Measurements from ENCODE around the gene MIER3.

MIER3 gene

GRCh38 chr5:56973473-56973872 lies 21.6 kb upstream of the MIER3 start:
- H2BK120ac ChIP-seq (ENCODE audit: low read depth, low read length), result no peak overlapping the region
- no peaks in the 10 kb centered on the region for H3K36me3 ChIP-seq (ENCODE audit: control insufficient read depth, insufficient read depth, low read length)
- no peak overlapping the region for H3K4ac ChIP-seq (ENCODE audit: low read depth, low read length)
- WGBS (ENCODE audit: extremely low coverage, insufficient coverage, low lambda C conversion rate), result no CpG with 5 or more reads among the region's 6 CpGs
- H3K4me2 ChIP-seq (ENCODE audit: low read length), result no peak overlapping the region
- no peak overlapping the region for H3K18ac ChIP-seq (ENCODE audit: low read length)
- H3K27me3 ChIP-seq (ENCODE audit: insufficient read depth, low read length, poor library complexity), result no peaks in the 10 kb centered on the region
- H4K8ac ChIP-seq (ENCODE audit: low read depth, low read length), result no peak overlapping the region
- H3K56ac ChIP-seq (ENCODE audit: low read length), result no peak overlapping the region
- H3K4me3 ChIP-seq (ENCODE audit: low read length), result no peak overlapping the region
- no peaks in the 10 kb centered on the region for H3K4me1 ChIP-seq (ENCODE audit: control insufficient read depth, low read depth, low read length)
- no peak for DNase-seq
- no peak overlapping the region for H4K5ac ChIP-seq (ENCODE audit: low read length)
- no peaks in the 10 kb centered on the region for H3K79me1 ChIP-seq (ENCODE audit: low read length)
- H2BK5ac ChIP-seq (ENCODE audit: low read length), result no peak overlapping the region
- no peak overlapping the region for H3K9ac ChIP-seq (ENCODE audit: low read length)
- H3K79me2 ChIP-seq (ENCODE audit: control insufficient read depth, insufficient read depth, low read length), result no peaks in the 10 kb centered on the region
- no peak overlapping the region for H2BK15ac ChIP-seq (replicated peaks; ENCODE audit: low read depth)
- no peak overlapping the region for H2AK5ac ChIP-seq (ENCODE audit: low read length)
- H3K27ac ChIP-seq (ENCODE audit: low read depth, low read length), result no peak overlapping the region
- no peak overlapping the region for H3K23ac ChIP-seq (ENCODE audit: low read length)

- Histone ChIP-seq H3K27me3 (ENCODE audit: insufficient read depth, low read length, poor library complexity) (no peaks in the 10 kb centered on the region), H3K36me3 (ENCODE audit: control insufficient read depth, insufficient read depth, low read length) (no peaks in the 10 kb centered on the region), H3K27ac (ENCODE audit: low read depth, low read length) (no peak overlapping the region), H3K4me2 (ENCODE audit: low read length) (no peak overlapping the region), H4K8ac (ENCODE audit: low read depth, low read length) (no peak overlapping the region), H3K56ac (ENCODE audit: low read length) (no peak overlapping the region), H2BK5ac (ENCODE audit: low read length) (no peak overlapping the region), H3K23ac (ENCODE audit: low read length) (no peak overlapping the region), H2BK15ac (replicated peaks; ENCODE audit: low read depth) (no peak overlapping the region), H4K5ac (ENCODE audit: low read length) (no peak overlapping the region), H3K79me2 (ENCODE audit: control insufficient read depth, insufficient read depth, low read length) (no peaks in the 10 kb centered on the region), H3K79me1 (ENCODE audit: low read length) (no peaks in the 10 kb centered on the region), H2AK5ac (ENCODE audit: low read length) (no peak overlapping the region), H3K18ac (ENCODE audit: low read length) (no peak overlapping the region), H3K4me1 (ENCODE audit: control insufficient read depth, low read depth, low read length) (no peaks in the 10 kb centered on the region), H3K9ac (ENCODE audit: low read length) (no peak overlapping the region), H2BK120ac (ENCODE audit: low read depth, low read length) (no peak overlapping the region), H3K4ac (ENCODE audit: low read depth, low read length) (no peak overlapping the region), H3K4me3 (ENCODE audit: low read length) (no peak overlapping the region)
- no CpG with 5 or more reads among the region's 3 CpGs for WGBS (ENCODE audit: extremely low coverage, insufficient coverage, low lambda C conversion rate)
- no peak for DNase-seq
These were observed 19.4 kb upstream of the MIER3 start for GRCh38 chr5:56971275-56971674.

- H4K8ac ChIP-seq (ENCODE audit: low read depth, low read length), result no peak overlapping the region
- no peak overlapping the region for H3K56ac ChIP-seq (ENCODE audit: low read length)
- no peak overlapping the region for H3K27ac ChIP-seq (ENCODE audit: low read depth, low read length)
- no peak overlapping the region for H3K23ac ChIP-seq (ENCODE audit: low read length)
- no peak overlapping the region for H3K9ac ChIP-seq (ENCODE audit: low read length)
- no peak for DNase-seq
- no peak overlapping the region for H3K4ac ChIP-seq (ENCODE audit: low read depth, low read length)
- H3K79me1 ChIP-seq (ENCODE audit: low read length), result no peaks in the 10 kb centered on the region
- H3K4me3 ChIP-seq (ENCODE audit: low read length), result no peak overlapping the region
- H4K5ac ChIP-seq (ENCODE audit: low read length), result no peak overlapping the region
- H3K79me2 ChIP-seq (ENCODE audit: control insufficient read depth, insufficient read depth, low read length), result no peaks in the 10 kb centered on the region
- H3K27me3 ChIP-seq (ENCODE audit: insufficient read depth, low read length, poor library complexity), result no peaks in the 10 kb centered on the region
- no peak overlapping the region for H3K18ac ChIP-seq (ENCODE audit: low read length)
- H2BK15ac ChIP-seq (replicated peaks; ENCODE audit: low read depth), result no peak overlapping the region
- H2BK5ac ChIP-seq (ENCODE audit: low read length), result no peak overlapping the region
- H3K36me3 ChIP-seq (ENCODE audit: control insufficient read depth, insufficient read depth, low read length), result no peaks in the 10 kb centered on the region
- WGBS (ENCODE audit: extremely low coverage, insufficient coverage, low lambda C conversion rate), result no CpG with 5 or more reads among the region's 2 CpGs
- H3K4me2 ChIP-seq (ENCODE audit: low read length), result no peak overlapping the region
- no peak overlapping the region for H2BK120ac ChIP-seq (ENCODE audit: low read depth, low read length)
- no peaks in the 10 kb centered on the region for H3K4me1 ChIP-seq (ENCODE audit: control insufficient read depth, low read depth, low read length)
- H2AK5ac ChIP-seq (ENCODE audit: low read length), result no peak overlapping the region
These were observed 12.2 kb upstream of the MIER3 start for GRCh38 chr5:56964173-56964572.

- Histone ChIP-seq H3K4me2 (ENCODE audit: low read length) (no peak overlapping the region), H2BK5ac (ENCODE audit: low read length) (no peak overlapping the region), H3K4me1 (ENCODE audit: control insufficient read depth, low read depth, low read length) (no peaks in the 10 kb centered on the region), H3K4me3 (ENCODE audit: low read length) (no peak overlapping the region), H4K5ac (ENCODE audit: low read length) (no peak overlapping the region), H2BK15ac (replicated peaks; ENCODE audit: low read depth) (no peak overlapping the region), H3K56ac (ENCODE audit: low read length) (no peak overlapping the region), H3K36me3 (ENCODE audit: control insufficient read depth, insufficient read depth, low read length) (no peaks in the 10 kb centered on the region), H2BK120ac (ENCODE audit: low read depth, low read length) (no peak overlapping the region), H3K9ac (ENCODE audit: low read length) (no peak overlapping the region), H2AK5ac (ENCODE audit: low read length) (no peak overlapping the region), H3K79me2 (ENCODE audit: control insufficient read depth, insufficient read depth, low read length) (no peaks in the 10 kb centered on the region), H3K4ac (ENCODE audit: low read depth, low read length) (no peak overlapping the region), H3K27ac (ENCODE audit: low read depth, low read length) (no peak overlapping the region), H3K18ac (ENCODE audit: low read length) (no peak overlapping the region), H3K23ac (ENCODE audit: low read length) (no peak overlapping the region), H3K27me3 (ENCODE audit: insufficient read depth, low read length, poor library complexity) (no peaks in the 10 kb centered on the region), H3K79me1 (ENCODE audit: low read length) (no peaks in the 10 kb centered on the region), H4K8ac (ENCODE audit: low read depth, low read length) (no peak overlapping the region)
- no CpG with 5 or more reads among the region's 5 CpGs for WGBS (ENCODE audit: extremely low coverage, insufficient coverage, low lambda C conversion rate)
- DNase-seq, result no peak
These were observed 11.3 kb upstream of the MIER3 start for GRCh38 chr5:56963246-56963645.

- no peak overlapping the region for H2BK120ac ChIP-seq (ENCODE audit: low read depth, low read length)
- no peaks in the 10 kb centered on the region for H3K27me3 ChIP-seq (ENCODE audit: insufficient read depth, low read length, poor library complexity)
- WGBS (ENCODE audit: extremely low coverage, insufficient coverage, low lambda C conversion rate), result no CpG with 5 or more reads among the region's 2 CpGs
These were observed 10.4 kb upstream of the MIER3 start for GRCh38 chr5:56962286-56962685.

GRCh38 chr5:56961746-56962145 lies 9.8 kb upstream of the MIER3 start:
- Histone ChIP-seq H3K9ac (ENCODE audit: low read length) (no peak overlapping the region), H3K18ac (ENCODE audit: low read length) (no peak overlapping the region), H2BK15ac (replicated peaks; ENCODE audit: low read depth) (no peak overlapping the region), H3K79me1 (ENCODE audit: low read length) (no peaks in the 10 kb centered on the region), H3K4me3 (ENCODE audit: low read length) (no peak overlapping the region), H2BK5ac (ENCODE audit: low read length) (no peak overlapping the region), H4K8ac (ENCODE audit: low read depth, low read length) (no peak overlapping the region), H3K4me1 (ENCODE audit: control insufficient read depth, low read depth, low read length) (no peaks in the 10 kb centered on the region), H3K4me2 (ENCODE audit: low read length) (no peak overlapping the region), H3K36me3 (ENCODE audit: control insufficient read depth, insufficient read depth, low read length) (no peaks in the 10 kb centered on the region), H3K56ac (ENCODE audit: low read length) (no peak overlapping the region), H3K27ac (ENCODE audit: low read depth, low read length) (no peak overlapping the region), H2BK120ac (ENCODE audit: low read depth, low read length) (no peak overlapping the region), H2AK5ac (ENCODE audit: low read length) (no peak overlapping the region), H3K27me3 (ENCODE audit: insufficient read depth, low read length, poor library complexity) (no peaks in the 10 kb centered on the region), H3K23ac (ENCODE audit: low read length) (no peak overlapping the region), H4K5ac (ENCODE audit: low read length) (no peak overlapping the region), H3K79me2 (ENCODE audit: control insufficient read depth, insufficient read depth, low read length) (no peaks in the 10 kb centered on the region), H3K4ac (ENCODE audit: low read depth, low read length) (no peak overlapping the region)
- no CpG with 5 or more reads among the region's 6 CpGs for WGBS (ENCODE audit: extremely low coverage, insufficient coverage, low lambda C conversion rate)
- DNase-seq, result no peak

More at GRCh38 chr5:56962286-56962685, 10.4 kb upstream of the MIER3 start:
- Histone ChIP-seq H3K23ac (ENCODE audit: low read length) (no peak overlapping the region), H3K4ac (ENCODE audit: low read depth, low read length) (no peak overlapping the region), H4K5ac (ENCODE audit: low read length) (no peak overlapping the region), H3K4me3 (ENCODE audit: low read length) (no peak overlapping the region), H3K27ac (ENCODE audit: low read depth, low read length) (no peak overlapping the region), H2BK15ac (replicated peaks; ENCODE audit: low read depth) (no peak overlapping the region), H3K79me2 (ENCODE audit: control insufficient read depth, insufficient read depth, low read length) (no peaks in the 10 kb centered on the region), H3K36me3 (ENCODE audit: control insufficient read depth, insufficient read depth, low read length) (no peaks in the 10 kb centered on the region), H3K4me2 (ENCODE audit: low read length) (no peak overlapping the region), H3K18ac (ENCODE audit: low read length) (no peak overlapping the region), H4K8ac (ENCODE audit: low read depth, low read length) (no peak overlapping the region), H3K9ac (ENCODE audit: low read length) (no peak overlapping the region), H3K79me1 (ENCODE audit: low read length) (no peaks in the 10 kb centered on the region), H2AK5ac (ENCODE audit: low read length) (no peak overlapping the region), H3K56ac (ENCODE audit: low read length) (no peak overlapping the region), H3K4me1 (ENCODE audit: control insufficient read depth, low read depth, low read length) (no peaks in the 10 kb centered on the region), H2BK5ac (ENCODE audit: low read length) (no peak overlapping the region)
- DNase-seq, result peak; percentile 7

Measured in mesendoderm (in vitro differentiated cells).